Testis (tissue), 2 donors: ENCODE measurements around the gene RAB6B.

Experiments used
- CTCF ChIP-seq, 3 experiments: fragments of 450-650 bp in 2 of 3; fragments of 200-600 bp in 1 of 3; sonication (generic) in 1 of 3; IDR thresholded peaks; one replicate each; pipeline ENCODE4 v1.5.1; 2016 to 2019; ENCODE audit warnings: antibody characterized with exemption in 3 of 3, mild to moderate bottlenecking in 2 of 3, moderate library complexity in 1 of 3
- POLR2A ChIP-seq: fragments of 450-650 bp; IDR thresholded peaks from one replicate; pipeline ENCODE4 v1.6.1; 2017; ENCODE audit warnings: antibody characterized with exemption, mild to moderate bottlenecking, moderate library complexity

DNA sequence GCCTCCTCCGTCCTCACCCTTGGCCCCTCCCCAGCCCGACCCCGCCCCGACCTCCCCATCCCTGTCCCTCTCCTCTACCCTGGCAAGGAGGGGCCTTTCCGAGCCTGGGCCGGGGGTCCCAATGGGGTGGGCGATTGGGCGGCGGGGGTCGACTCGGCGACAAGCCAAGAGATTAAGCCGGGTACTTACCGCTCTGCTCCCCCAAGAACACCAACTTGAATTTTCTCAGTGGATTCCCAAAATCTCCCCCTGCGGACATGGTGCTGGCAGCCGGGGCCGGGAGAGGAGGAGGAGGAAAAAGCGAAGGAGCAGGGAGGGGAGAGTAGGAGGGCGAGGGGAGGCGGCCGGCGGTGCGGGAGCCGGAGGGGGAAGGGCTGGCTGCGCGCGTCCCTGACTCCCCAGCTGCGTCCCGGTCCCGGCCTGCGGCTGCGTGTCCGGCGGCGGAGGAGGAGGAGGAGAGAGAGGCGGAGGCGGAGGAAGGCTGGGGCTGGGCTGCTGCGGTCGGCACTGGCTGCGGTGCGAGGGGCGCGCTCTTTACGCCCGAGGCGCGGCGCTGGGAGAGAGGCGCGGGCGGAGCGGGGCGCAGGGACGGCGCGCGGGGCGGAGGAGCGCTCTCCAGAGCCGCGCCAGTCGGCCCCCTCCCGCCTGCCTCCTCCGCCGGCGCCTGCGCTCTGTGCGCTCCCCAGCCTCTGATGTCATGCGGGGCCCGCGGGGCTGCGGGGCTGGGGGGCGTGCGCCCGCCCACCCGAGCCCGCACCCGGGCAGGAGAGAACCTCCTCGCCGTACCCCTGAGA is at the start of gene RAB6B:
- TF ChIP-seq CTCF (IDR thresholded peaks at IDR 0.05) = no peak
- no peak for TF ChIP-seq POLR2A
